Measurements from ENCODE around the gene METTL1. TPM values are rescaled to one million over a fixed set of nuclear protein-coding genes. Genes with fewer than 3 reads are reported as not detected.

The METTL1 gene
- total RNA-seq, 1 donor, result 5.2 TPM

- DNase-seq (ENCODE audit: low read depth), result no peak
- no peak for TF ChIP-seq CTCF (IDR thresholded peaks at IDR 0.05; ENCODE audit: insufficient read depth, low read depth, low read length)
- no peak overlapping the region for H3K4me3 ChIP-seq (ENCODE audit: low read depth, low read length)
Measured at GRCh38 chr12:57795354-57795753, 23.4 kb upstream of the METTL1 start.

- no peak for TF ChIP-seq CTCF (IDR thresholded peaks at IDR 0.05; ENCODE audit: insufficient read depth, low read depth, low read length)
- DNase-seq (ENCODE audit: low read depth), result peak; percentile 90
- H3K4me3 ChIP-seq (ENCODE audit: low read depth, low read length), result no peak overlapping the region
Measured at GRCh38 chr12:57793920-57794319, 22.0 kb upstream of the METTL1 start.

GRCh38 chr12:57783861-57784260, 12.0 kb upstream of the METTL1 start:
- H3K4me3 ChIP-seq (ENCODE audit: low read depth, low read length), result no peak overlapping the region

GRCh38 chr12:57783466-57783801, 11.5 kb upstream of the METTL1 start:
- no peak for DNase-seq (ENCODE audit: low read depth)
- no peak for TF ChIP-seq CTCF (IDR thresholded peaks at IDR 0.05; ENCODE audit: insufficient read depth, low read depth, low read length)
- peak overlapping the region; percentile 72 for H3K4me3 ChIP-seq (ENCODE audit: low read depth, low read length)

More at GRCh38 chr12:57783861-57784260, 12.0 kb upstream of the METTL1 start:
- no peak for TF ChIP-seq CTCF (IDR thresholded peaks at IDR 0.05; ENCODE audit: insufficient read depth, low read depth, low read length)
- DNase-seq (ENCODE audit: low read depth), result no peak

- peak; percentile 95 for DNase-seq (ENCODE audit: low read depth)
- H3K4me3 ChIP-seq (ENCODE audit: low read depth, low read length), result peak within 1 kb of the TSS; percentile 72
- peak; percentile 91 for TF ChIP-seq CTCF (IDR thresholded peaks at IDR 0.05; ENCODE audit: insufficient read depth, low read depth, low read length)
Measured at GRCh38 chr12:57782608-57783465, 10.9 kb upstream of the METTL1 start, which contains the start of gene TSFM. TSS of gene TSFM (plus strand) at chr12:57782787. CDS start at chr12:57782802, 15 bp downstream.

GRCh38 chr12:57782243-57782607, 10.3 kb upstream of the METTL1 start:
- DNase-seq (ENCODE audit: low read depth), result no peak
- no peak for TF ChIP-seq CTCF (IDR thresholded peaks at IDR 0.05; ENCODE audit: insufficient read depth, low read depth, low read length)
- H3K4me3 ChIP-seq (ENCODE audit: low read depth, low read length), result no peak overlapping the region

All from fibroblast of villous mesenchyme (primary cell).